DMS 273 (cell line): ENCODE data around the gene PBX4.

Source experiments
- DNase-seq: peaks from one replicate; lab custom pipeline; 2025; ENCODE audit not compliant: unreplicated experiment; lab: John Stamatoyannopoulos, UW

PBX4 gene

GRCh38 chr19:19527674-19528625, 90.5 kb downstream of the PBX4 start:
- DNase-seq = no peak

- DNase-seq = no peak
Measured at GRCh38 chr19:19527371-19527656, 91.2 kb downstream of the PBX4 start.

GRCh38 chr19:19526581-19527370, 91.7 kb downstream of the PBX4 start:
- no peak for DNase-seq

DNA sequence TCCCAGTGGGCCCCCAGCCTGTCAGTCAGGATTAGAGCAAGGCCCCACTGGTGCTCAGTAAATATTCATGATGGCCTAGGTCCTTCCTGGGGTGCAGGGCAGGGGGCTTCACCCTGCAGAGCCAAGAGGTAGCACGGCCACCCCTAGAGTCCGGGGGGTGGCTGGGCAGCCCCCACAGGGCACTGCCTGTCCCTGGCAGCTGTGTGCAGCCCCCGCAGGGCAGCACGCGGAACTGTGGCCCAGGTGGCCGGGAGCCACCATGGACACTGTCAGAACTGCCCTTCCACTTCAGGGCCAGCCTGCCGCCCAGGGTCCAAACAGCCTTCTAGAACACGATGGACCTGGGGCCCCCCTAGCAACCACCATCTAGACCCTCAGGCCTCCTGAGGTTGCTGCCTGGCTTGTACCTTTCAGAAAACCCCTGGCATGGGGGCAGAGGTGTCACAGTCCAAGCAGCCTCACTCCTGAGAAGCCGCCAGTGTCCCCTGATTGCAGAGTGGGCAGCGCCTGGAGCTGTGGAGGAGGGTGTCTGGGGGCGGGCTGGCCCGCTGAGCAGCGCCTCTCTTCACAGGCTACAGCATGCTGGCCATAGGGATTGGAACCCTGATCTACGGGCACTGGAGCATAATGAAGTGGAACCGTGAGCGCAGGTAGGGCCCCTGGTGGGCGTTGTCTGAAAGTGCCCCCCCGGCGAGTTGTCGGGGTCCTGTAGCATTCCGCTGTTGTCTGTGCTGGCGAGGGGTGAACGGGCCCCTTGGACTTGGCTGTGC, 92.7 kb downstream of the PBX4 start:
- no peak for DNase-seq

GRCh38 chr19:19524053-19524452, 94.4 kb downstream of the PBX4 start:
- DNase-seq = no peak

DNA sequence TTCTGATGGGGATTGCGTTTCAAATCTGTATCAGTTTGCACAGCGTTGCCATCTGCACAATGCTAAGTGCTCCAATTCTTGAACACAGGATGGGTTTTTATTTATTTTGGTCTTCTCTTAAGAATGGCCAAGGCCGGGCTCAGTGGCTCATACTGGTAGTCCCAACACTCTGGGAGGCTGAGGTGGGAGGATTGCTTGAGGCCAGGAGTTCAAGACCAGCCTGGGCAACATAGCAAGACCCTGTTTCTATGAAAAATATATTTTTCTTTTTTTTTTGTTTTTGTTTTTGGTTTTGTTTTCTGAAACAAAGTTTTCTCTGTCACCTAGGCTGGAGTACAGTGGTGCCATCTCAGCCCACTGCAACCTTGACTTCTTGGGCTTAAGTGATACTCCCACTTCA, 95.3 kb downstream of the PBX4 start:
- DNase-seq = no peak

GRCh38 chr19:19520989-19521388, 97.5 kb downstream of the PBX4 start:
- no peak for DNase-seq

DNA sequence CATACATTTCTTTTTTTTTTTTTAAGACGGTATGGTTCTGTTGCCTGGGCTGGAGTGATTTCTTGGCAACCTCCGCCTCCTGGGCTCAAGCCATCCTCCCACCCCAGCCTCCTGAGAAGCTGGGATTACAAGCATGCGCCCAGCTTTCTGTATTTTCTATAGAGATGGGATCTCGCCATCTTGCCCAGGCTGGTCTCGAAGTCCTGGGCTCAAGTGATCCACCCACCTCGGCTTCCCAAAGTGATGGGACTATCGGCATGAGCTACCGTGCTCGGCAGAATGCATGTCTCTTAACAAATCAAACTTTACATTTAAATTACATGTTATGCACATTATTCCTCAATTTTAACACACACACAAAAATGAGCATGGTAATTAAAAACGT, 101.3 kb downstream of the PBX4 start:
- DNase-seq = no peak

- DNase-seq = peak; percentile 97
Measured at GRCh38 chr19:19515642-19516519, 102.6 kb downstream of the PBX4 start, which contains the start of gene NDUFA13. NDUFA13 (plus strand) TSS chr19:19516225; CDS start chr19:19516239, 14 bp downstream.

DNA sequence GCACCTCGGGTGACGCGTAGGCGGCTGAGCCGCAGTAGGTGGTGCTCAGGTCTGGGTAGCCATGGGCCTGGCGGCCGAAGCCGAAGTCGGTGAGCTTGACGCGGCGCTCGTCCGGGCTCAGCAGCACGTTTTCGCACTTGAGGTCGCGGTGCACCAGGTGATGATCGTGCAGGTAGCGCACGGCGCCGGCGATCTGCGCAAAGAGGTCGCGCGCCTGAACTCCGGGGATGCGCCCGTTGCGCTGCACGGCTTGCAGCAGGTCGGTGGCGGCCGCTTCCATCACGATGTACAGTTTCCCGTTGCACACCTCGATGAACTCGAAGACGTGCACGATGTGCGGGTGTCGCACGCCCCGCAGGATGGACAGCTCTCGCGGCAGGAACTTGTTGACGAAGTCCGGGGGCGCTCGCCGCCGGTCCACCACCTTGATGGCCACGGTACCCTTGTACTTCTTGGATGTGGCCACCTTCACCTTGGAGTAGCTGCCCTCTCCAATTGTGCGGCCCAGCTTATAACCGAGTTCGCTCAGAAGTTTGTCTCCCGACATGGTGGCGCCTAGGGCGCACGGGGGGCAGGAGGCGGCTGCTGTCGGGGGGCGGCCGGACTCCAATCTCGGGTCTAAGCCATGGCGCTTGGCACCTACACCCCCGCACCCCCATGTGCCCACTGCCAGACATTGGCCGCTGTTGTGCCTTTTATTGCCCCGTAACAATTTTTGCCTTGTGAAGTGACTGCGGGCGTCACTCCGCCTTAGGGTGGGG, 103.4 kb downstream of the PBX4 start, which contains the start of gene TSSK6:
TSS of gene TSSK6 (minus strand) at position 668 of the 761 bp plus-strand sequence. CDS start at position 547, 121 bp downstream.
- no peak for DNase-seq

DNA sequence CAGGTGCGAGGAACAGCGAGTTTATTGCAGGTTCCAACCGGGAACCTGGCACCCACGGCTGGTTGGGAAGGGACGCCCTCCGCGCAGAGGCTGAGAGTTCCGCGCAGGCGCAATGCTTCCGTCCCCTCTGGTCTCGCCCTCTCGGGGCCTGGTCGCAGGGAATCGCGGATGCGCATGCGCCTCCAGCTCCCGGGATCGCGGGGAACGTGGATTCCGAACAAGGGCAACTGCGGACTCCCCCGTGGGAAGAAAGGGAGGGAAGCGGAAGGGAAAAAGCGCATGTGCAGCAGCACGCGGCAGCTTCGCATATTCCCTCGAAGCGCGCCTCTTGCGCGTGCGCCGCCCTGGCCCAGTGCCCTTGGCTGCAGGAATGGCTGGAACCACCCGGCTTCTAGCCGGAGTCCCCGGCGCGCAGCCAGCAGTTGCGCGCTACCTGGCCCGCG, 104.3 kb downstream of the PBX4 start:
- DNase-seq = no peak

- no peak for DNase-seq
Measured at GRCh38 chr19:19513682-19514081, 104.8 kb downstream of the PBX4 start.
